Measurements from ENCODE around the gene RPAIN. TPM values are rescaled to one million over a fixed set of nuclear protein-coding genes. Genes with fewer than 3 reads are reported as not detected.

Gene RPAIN
- total and polyA plus RNA-seq, 2 of the 13 experiments (the other 11 are each of a cell fraction or from before 2014, with no cell fraction given): 42.1 to 58.5 TPM

DNA sequence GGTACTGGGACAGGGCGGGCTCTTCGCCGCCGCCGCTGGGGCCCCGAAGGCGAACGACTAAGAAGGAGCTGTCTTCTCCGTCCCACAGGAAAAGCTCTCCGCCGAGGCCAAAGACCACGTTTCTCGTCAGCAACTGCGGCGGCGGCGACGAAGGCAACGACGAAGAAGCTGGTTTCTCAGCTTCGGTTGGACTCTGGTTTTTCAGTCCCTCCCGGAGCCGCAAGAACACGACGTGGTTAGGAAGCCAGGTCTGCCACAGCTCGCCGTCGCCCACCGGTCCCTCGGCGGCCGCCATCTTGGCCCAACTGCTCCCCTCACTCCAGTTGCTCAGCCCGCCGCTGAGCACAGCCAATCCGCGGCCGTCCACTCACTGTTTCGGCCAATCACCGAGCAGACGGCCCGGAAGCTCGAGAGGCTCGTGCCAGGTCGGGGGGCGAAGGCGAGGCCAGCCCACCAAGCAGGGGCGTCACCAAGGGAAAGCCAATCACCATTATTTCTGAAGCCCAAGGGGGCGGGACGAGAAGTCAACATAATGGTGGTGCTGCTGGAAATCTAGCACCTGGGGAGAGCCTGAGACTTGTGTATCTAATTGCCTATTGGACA is 525 bp upstream of the RPAIN start, which contains the start of gene NUP88:
Gene NUP88 (minus strand): TSS at position 307 of the 603 bp plus-strand sequence. CDS start 12 bp downstream, at position 295.
- Histone ChIP-seq H3K9ac (ENCODE audit: insufficient read depth, low read depth, low read length) (peak within 1 kb of the TSS; percentile 92), H4K20me1 (ENCODE audit: insufficient read depth, low read length) (no peaks in the 10 kb centered on the region; the same call in 1 of the 2 replicates), H3K4me3 (replicated peaks in 1 of 3; ENCODE audit: insufficient read depth in 1 of 3, low read depth in 2 of 3, low read length in 3 of 3) (peak within 1 kb of the TSS; percentile 87 to 99 (median 91)), H3K27ac (ENCODE audit: extremely low read length, insufficient read depth, low read length) (peak within 1 kb of the TSS; percentile 85), H3K36me3 (replicated peaks in 1 of 2; ENCODE audit: control insufficient read depth in 1 of 2, insufficient read depth in 2 of 2, low read length in 2 of 2) (peaks cover 14 to 40% of the 10 kb centered on the region in 2 experiments), H2AFZ (ENCODE audit: low read length) (peak within 1 kb of the TSS; percentile 98), H3K4me1 (ENCODE audit: insufficient read depth, low read length) (peaks cover 51% of the 10 kb centered on the region), H3K27me3 (ENCODE audit: control insufficient read depth in 1 of 2, insufficient read depth in 2 of 2, low read length in 2 of 2) (no peaks in the 10 kb centered on the region; a peak in 1 of 5 replicates), H3K9me3 (ENCODE audit: low read length) (no peaks in the 10 kb centered on the region), H3K79me2 (ENCODE audit: insufficient read depth, low read length) (peaks cover 66% of the 10 kb centered on the region), H3K4me2 (ENCODE audit: low read depth, low read length) (peak within 1 kb of the TSS; percentile 92)
- in situ Hi-C loops (cut with HindIII; ENCODE audit: extremely low pct_ligation_motif_present, low pct_unique_long_range_greater_than_20kb): no loop called here
- peak; percentile 98 for ATAC-seq
- BruUV-seq (replicated peaks): no TSS peak
- peak; percentile 97 for DNase-seq (ENCODE audit: low spot score)
- WGBS (ENCODE audit: low lambda C conversion rate): 0% methylated on average over 17 of the region's 49 CpGs
- POLR2A ChIA-PET: interaction anchor here (0.8 to 2.0 kb wide), 11 partner anchors 12 to 138 kb away, joined by 3 to 47 read pairs (median 7); partner anchors contain the start of genes C1QBP, DERL2, MIS12 and RABEP1
- intact Hi-C loops (cut with micrococcal nuclease; ENCODE audit: unreplicated experiment): loop anchor here (1.0 kb wide), 1 partner anchor 170 kb away; no protein-coding TSS in a partner anchor
- CTCF ChIA-PET (ENCODE audit: low intra/inter-chr PET ratio, low total read pairs): interaction anchor here (0.6 kb wide), 1 partner anchor 19 kb away, joined by 3 read pairs; the partner anchor contains the start of gene C1QBP
- peak; percentile 68 for FAIRE-seq
- no peak for TF ChIP-seq JUNB (CRISPR knock-in tag; IDR thresholded peaks at IDR 0.05; ENCODE audit: borderline replicate concordance)
- TF ChIP-seq FOXK2 (IDR thresholded peaks at IDR 0.05): no peak
- TF ChIP-seq PHF21A (CRISPR knock-in tag; IDR thresholded peaks at IDR 0.05): no peak
- TF ChIP-seq MZF1 (CRISPR knock-in tag; IDR thresholded peaks at IDR 0.05; ENCODE audit: borderline replicate concordance): no peak; the same call in 1 of the 2 replicates
- no peak for TF ChIP-seq SMARCE1 (IDR thresholded peaks at IDR 0.05; ENCODE audit: borderline replicate concordance)
- TF ChIP-seq SIX4 (CRISPR knock-in tag; IDR thresholded peaks at IDR 0.05): peak; percentile 10; the same call in 1 of the 2 replicates
- TF ChIP-seq SKI (IDR thresholded peaks at IDR 0.05; ENCODE audit: partially characterized antibody): no peak
- TF ChIP-seq, protein P1, sequence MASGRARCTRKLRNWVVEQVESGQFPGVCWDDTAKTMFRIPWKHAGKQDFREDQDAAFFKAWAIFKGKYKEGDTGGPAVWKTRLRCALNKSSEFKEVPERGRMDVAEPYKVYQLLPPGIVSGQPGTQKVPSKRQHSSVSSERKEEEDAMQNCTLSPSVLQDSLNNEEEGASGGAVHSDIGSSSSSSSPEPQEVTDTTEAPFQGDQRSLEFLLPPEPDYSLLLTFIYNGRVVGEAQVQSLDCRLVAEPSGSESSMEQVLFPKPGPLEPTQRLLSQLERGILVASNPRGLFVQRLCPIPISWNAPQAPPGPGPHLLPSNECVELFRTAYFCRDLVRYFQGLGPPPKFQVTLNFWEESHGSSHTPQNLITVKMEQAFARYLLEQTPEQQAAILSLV (CRISPR knock-in tag; IDR thresholded peaks at IDR 0.05; ENCODE audit: borderline replicate concordance): no peak
- TF ChIP-seq, protein P2, sequence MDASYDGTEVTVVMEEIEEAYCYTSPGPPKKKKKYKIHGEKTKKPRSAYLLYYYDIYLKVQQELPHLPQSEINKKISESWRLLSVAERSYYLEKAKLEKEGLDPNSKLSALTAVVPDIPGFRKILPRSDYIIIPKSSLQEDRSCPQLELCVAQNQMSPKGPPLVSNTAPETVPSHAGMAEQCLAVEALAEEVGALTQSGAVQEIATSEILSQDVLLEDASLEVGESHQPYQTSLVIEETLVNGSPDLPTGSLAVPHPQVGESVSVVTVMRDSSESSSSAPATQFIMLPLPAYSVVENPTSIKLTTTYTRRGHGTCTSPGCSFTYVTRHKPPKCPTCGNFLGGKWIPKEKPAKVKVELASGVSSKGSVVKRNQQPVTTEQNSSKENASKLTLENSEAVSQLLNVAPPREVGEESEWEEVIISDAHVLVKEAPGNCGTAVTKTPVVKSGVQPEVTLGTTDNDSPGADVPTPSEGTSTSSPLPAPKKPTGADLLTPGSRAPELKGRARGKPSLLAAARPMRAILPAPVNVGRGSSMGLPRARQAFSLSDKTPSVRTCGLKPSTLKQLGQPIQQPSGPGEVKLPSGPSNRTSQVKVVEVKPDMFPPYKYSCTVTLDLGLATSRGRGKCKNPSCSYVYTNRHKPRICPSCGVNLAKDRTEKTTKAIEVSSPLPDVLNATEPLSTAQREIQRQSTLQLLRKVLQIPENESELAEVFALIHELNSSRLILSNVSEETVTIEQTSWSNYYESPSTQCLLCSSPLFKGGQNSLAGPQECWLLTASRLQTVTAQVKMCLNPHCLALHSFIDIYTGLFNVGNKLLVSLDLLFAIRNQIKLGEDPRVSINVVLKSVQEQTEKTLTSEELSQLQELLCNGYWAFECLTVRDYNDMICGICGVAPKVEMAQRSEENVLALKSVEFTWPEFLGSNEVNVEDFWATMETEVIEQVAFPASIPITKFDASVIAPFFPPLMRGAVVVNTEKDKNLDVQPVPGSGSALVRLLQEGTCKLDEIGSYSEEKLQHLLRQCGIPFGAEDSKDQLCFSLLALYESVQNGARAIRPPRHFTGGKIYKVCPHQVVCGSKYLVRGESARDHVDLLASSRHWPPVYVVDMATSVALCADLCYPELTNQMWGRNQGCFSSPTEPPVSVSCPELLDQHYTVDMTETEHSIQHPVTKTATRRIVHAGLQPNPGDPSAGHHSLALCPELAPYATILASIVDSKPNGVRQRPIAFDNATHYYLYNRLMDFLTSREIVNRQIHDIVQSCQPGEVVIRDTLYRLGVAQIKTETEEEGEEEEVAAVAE (CRISPR knock-in tag; IDR thresholded peaks at IDR 0.05; ENCODE audit: borderline replicate concordance): peak; percentile 19; the same call in 1 of the 2 replicates
- TF ChIP-seq HCFC1 (IDR thresholded peaks at IDR 0.05; ENCODE audit: low read depth, low read length): peak; percentile 29; the same call in 1 of the 2 replicates
- TF ChIP-seq NFYB (CRISPR knock-in tag; IDR thresholded peaks at IDR 0.05): peak; percentile 95
- TF ChIP-seq IRX3 (CRISPR knock-in tag; IDR thresholded peaks at IDR 0.05; ENCODE audit: borderline replicate concordance, low read depth): no peak
- TF ChIP-seq, protein P3, sequence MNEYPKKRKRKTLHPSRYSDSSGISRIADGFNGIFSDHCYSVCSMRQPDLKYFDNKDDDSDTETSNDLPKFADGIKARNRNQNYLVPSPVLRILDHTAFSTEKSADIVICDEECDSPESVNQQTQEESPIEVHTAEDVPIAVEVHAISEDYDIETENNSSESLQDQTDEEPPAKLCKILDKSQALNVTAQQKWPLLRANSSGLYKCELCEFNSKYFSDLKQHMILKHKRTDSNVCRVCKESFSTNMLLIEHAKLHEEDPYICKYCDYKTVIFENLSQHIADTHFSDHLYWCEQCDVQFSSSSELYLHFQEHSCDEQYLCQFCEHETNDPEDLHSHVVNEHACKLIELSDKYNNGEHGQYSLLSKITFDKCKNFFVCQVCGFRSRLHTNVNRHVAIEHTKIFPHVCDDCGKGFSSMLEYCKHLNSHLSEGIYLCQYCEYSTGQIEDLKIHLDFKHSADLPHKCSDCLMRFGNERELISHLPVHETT (CRISPR knock-in tag; conservative IDR thresholded peaks at IDR 0.05): no peak
- no peak for TF ChIP-seq ZSCAN25 (CRISPR knock-in tag; IDR thresholded peaks at IDR 0.05)
- TF ChIP-seq ZNF737 (CRISPR knock-in tag; IDR thresholded peaks at IDR 0.05; ENCODE audit: borderline replicate concordance): 0 out of 2 replicates have a peak, but pooled peaks have one; percentile 55
- no peak for TF ChIP-seq ZNF256 (CRISPR knock-in tag; conservative IDR thresholded peaks at IDR 0.05)
- TF ChIP-seq TCF7L2 (IDR thresholded peaks at IDR 0.05; ENCODE audit: low read depth, low read length): no peak
- TF ChIP-seq GZF1 (CRISPR knock-in tag; IDR thresholded peaks at IDR 0.05): no peak
- no peak for TF ChIP-seq FOSL1 (CRISPR knock-in tag; IDR thresholded peaks at IDR 0.05; ENCODE audit: borderline replicate concordance)
